Stimulated activated naive CD4-positive, alpha-beta T cell treated with Interleukin-2 at 50 U/mL for 16 hours (primary cell): ENCODE measurements around the gene RTL9.
A peak's percentile ranks its signal among the peaks of the same experiment; 100 is the strongest.
"Not testable (repeated sequence)": the region's sequence is repeated elsewhere in the genome, so short reads cannot be mapped to it uniquely, and the experiment has no call there.

Experiments used
- DNase-seq: peaks from one replicate; lab custom pipeline; 2025; lab: John Stamatoyannopoulos, UW

Gene RTL9

GRCh38 chrX:110406250-110406649, 47.6 kb downstream of the RTL9 start:
- not testable (repeated sequence) for DNase-seq

GRCh38 chrX:110406822-110407221, 48.2 kb downstream of the RTL9 start:
- DNase-seq, result no peak

- DNase-seq, result peak; percentile 1
Measured at GRCh38 chrX:110407910-110408545, 49.4 kb downstream of the RTL9 start.
